ENCODE results near the gene SDCCAG8.

The SDCCAG8 gene

DNA sequence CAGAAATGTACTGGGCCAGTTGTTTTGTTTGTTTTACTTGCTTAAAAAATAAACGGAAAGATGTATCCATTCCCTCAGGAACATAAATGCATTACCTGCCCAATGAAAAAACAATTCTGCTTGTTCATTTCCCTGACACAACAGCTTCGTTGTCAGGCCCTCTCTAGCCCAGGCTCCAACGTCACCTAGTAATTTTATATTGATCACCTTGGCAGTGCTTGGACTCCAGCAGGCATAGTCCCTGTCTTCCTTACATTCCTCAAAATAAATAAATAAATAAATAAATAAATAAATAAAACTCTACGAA is 2.0 kb upstream of the SDCCAG8 start:
- in situ Hi-C loops (cut with HindIII; ENCODE audit: low sequenced_read_pairs), result no loop called here

- in situ Hi-C loops (cut with HindIII; ENCODE audit: low sequenced_read_pairs), result no loop called here
Observed at GRCh38 chr1:243254233-243254926, 1.5 kb upstream of the SDCCAG8 start.

- in situ Hi-C loops (cut with HindIII; ENCODE audit: low sequenced_read_pairs), result no loop called here
Observed at GRCh38 chr1:243254927-243255790, 682 bp upstream of the SDCCAG8 start, which contains the start of gene CEP170. Gene CEP170, minus strand, starts transcription at chr1:243255281. Its CDS starts 30,001 bp downstream, at chr1:243225280.

- in situ Hi-C loops (cut with HindIII; ENCODE audit: low sequenced_read_pairs), result no loop called here
Observed at GRCh38 chr1:243256590-243256989, 749 bp downstream of the SDCCAG8 start.

- in situ Hi-C loops (cut with HindIII; ENCODE audit: low sequenced_read_pairs), result no loop called here
Observed at GRCh38 chr1:243257189-243257588, 1.3 kb downstream of the SDCCAG8 start.

DNA sequence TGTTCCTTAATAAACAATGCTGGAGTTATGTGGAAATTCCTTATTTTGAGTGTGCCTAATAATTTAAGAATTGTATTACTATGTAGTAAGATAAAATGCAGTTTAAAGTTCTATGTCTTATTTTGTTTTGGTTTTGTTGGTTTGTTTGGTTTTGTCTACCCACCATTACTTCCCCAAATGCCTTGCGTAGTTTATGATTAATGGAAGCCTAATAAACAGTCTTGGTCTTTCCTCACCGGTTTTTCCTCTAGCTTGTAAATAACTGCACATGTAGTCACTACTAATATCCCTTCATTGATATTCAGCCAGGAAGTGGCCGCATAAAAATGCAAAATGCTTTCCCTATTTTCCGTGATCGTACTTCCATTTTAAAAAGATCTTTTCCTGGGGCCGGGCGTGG is 2.9 kb downstream of the SDCCAG8 start:
- in situ Hi-C loops (cut with HindIII; ENCODE audit: low sequenced_read_pairs), result no loop called here

- in situ Hi-C loops (cut with HindIII; ENCODE audit: low sequenced_read_pairs), result no loop called here
Observed at GRCh38 chr1:243260221-243260880, 4.5 kb downstream of the SDCCAG8 start.

GRCh38 chr1:243261390-243261789 is 5.5 kb downstream of the SDCCAG8 start:
- in situ Hi-C loops (cut with HindIII; ENCODE audit: low sequenced_read_pairs), result no loop called here

- in situ Hi-C loops (cut with HindIII; ENCODE audit: low sequenced_read_pairs), result no loop called here
Observed at GRCh38 chr1:243264717-243265116, 8.9 kb downstream of the SDCCAG8 start.

DNA sequence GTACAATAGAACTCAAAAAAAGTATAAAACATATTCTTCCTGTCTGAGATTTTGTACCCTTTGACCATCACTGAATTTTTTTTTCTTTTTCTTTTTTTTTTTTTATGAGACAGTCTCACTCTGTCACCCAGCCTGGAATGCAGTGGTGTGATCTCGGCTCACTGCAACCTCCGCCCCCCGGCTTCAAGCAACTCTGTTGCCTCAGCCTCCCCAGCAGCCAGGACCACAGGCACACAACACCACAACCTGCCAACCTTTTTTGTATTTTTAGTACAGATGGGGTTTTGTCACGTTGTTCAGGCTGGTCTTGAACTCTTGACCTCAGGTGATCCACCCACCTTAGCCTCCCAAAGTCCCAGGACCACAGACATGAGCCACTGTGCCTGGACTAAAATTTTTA is 10.4 kb downstream of the SDCCAG8 start:
- in situ Hi-C loops (cut with HindIII; ENCODE audit: low sequenced_read_pairs), result no loop called here

GRCh38 chr1:243267471-243267880 is 11.6 kb downstream of the SDCCAG8 start:
- in situ Hi-C loops (cut with HindIII; ENCODE audit: low sequenced_read_pairs), result no loop called here

- in situ Hi-C loops (cut with HindIII; ENCODE audit: low sequenced_read_pairs), result no loop called here
Observed at GRCh38 chr1:243267914-243268653, 12.2 kb downstream of the SDCCAG8 start.

GRCh38 chr1:243268751-243269460 is 13.1 kb downstream of the SDCCAG8 start:
- in situ Hi-C loops (cut with HindIII; ENCODE audit: low sequenced_read_pairs), result no loop called here

GRCh38 chr1:243269461-243269801 is 13.6 kb downstream of the SDCCAG8 start:
- in situ Hi-C loops (cut with HindIII; ENCODE audit: low sequenced_read_pairs), result no loop called here

GRCh38 chr1:243270097-243270864 is 14.4 kb downstream of the SDCCAG8 start:
- in situ Hi-C loops (cut with HindIII; ENCODE audit: low sequenced_read_pairs), result no loop called here

- in situ Hi-C loops (cut with HindIII; ENCODE audit: low sequenced_read_pairs), result no loop called here
Observed at GRCh38 chr1:243271996-243272395, 16.2 kb downstream of the SDCCAG8 start.

DNA sequence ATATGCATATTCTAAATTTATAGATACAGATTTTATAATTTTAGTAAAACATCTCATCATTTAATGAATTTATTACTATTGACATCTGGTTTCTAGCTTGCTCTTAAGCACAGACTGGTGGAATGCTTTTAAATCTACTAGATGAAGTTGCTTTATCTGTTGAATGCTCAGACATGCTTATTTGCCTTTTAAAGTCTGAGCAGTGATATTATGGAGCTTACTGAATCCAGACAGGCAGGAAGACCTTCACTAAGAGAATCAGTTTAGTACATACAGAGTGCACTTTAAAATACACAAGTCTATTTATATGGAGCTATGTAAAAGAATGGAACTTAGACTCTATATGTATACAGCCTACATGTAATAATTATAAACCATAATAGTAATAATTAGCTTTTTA is 16.6 kb downstream of the SDCCAG8 start:
- in situ Hi-C loops (cut with HindIII; ENCODE audit: low sequenced_read_pairs), result no loop called here

- in situ Hi-C loops (cut with HindIII; ENCODE audit: low sequenced_read_pairs), result no loop called here
Observed at GRCh38 chr1:243273506-243273905, 17.7 kb downstream of the SDCCAG8 start.

GRCh38 chr1:243273945-243274344 is 18.1 kb downstream of the SDCCAG8 start:
- in situ Hi-C loops (cut with HindIII; ENCODE audit: low sequenced_read_pairs), result no loop called here

DNA sequence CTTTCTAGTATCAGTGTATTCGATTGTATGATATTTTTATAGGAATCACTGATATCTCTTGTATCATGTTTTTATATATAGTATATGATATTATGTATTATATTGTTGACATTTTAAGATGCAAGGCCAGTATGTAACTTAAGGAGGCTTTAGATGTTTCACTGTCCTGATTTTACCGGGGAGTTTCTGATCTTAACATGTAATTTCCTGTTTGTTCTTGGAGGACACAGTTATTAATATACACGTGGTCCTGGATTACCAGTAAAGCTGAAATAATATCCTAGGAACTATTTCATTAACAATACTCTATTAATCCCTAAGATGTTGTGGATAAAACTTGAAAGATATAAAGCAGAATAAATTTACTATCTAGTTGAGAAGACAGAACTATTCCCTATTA is 19.5 kb downstream of the SDCCAG8 start:
- in situ Hi-C loops (cut with HindIII; ENCODE audit: low sequenced_read_pairs), result no loop called here

All from endothelial cell of hepatic sinusoid (primary cell).